Immature natural killer cell (primary cell): ENCODE results near the gene MAPKAP1. TPM values are rescaled to one million over a fixed set of nuclear protein-coding genes. Genes with fewer than 3 reads are reported as not detected.

Source experiments
- DNase-seq, 3 donors: peaks; one replicate each; pipeline ENCODE4 v3.0.0; 2022; ENCODE audit warnings: mixed read lengths in 1 of 3
- H3K27ac Mint-ChIP-seq, 6 donors: one replicate each; pipeline ENCODE4 v1.8.0; 2020; ENCODE audit warnings: mixed read lengths in 6 of 6, mild to moderate bottlenecking in 5 of 6, inconsistent platforms in 4 of 6, moderate library complexity in 3 of 6
- H3K27me3 Mint-ChIP-seq, 3 donors: one replicate each; pipeline ENCODE4 v1.8.0; 2020 to 2021; ENCODE audit warnings: low read depth in 3 of 3, mild to moderate bottlenecking in 3 of 3, mixed read lengths in 3 of 3, moderate library complexity in 3 of 3, inconsistent platforms in 1 of 3
- H3K36me3 Mint-ChIP-seq, 3 donors: one replicate each; pipeline ENCODE4 v1.8.0; 2020; ENCODE audit warnings: mixed read lengths in 3 of 3, inconsistent platforms in 2 of 3, mild to moderate bottlenecking in 2 of 3
- H3K4me1 Mint-ChIP-seq, 2 donors: one replicate each; pipeline ENCODE4 v1.8.0; 2020; ENCODE audit warnings: inconsistent platforms in 2 of 2, mild to moderate bottlenecking in 2 of 2, mixed read lengths in 2 of 2, moderate library complexity in 1 of 2
- H3K4me3 Mint-ChIP-seq, 5 donors: one replicate each; pipeline ENCODE4 v1.8.0; 2020; ENCODE audit warnings: mild to moderate bottlenecking in 5 of 5, mixed read lengths in 5 of 5, inconsistent platforms in 3 of 5, moderate library complexity in 3 of 5
- H3K9me3 Mint-ChIP-seq, 6 donors: one replicate each; pipeline ENCODE4 v1.8.0; 2020; ENCODE audit warnings: mild to moderate bottlenecking in 6 of 6, mixed read lengths in 6 of 6, inconsistent platforms in 4 of 6, moderate library complexity in 3 of 6
- polyA plus RNA-seq, 3 donors: library from polyadenylated mRNA; unstranded; fragments of 300-500 nt; fragmentation: Illumina TruSeq; gene quantifications; one replicate each; pipeline ENCODE4 v1.2.3, GENCODE V29; 2021

The MAPKAP1 gene
- polyA plus RNA-seq, 3 donors from 2014 or later: 56.9 to 75.1 (median 59.3) TPM

GRCh38 chr9:125496313-125496834, 210.6 kb downstream of the MAPKAP1 start:
- no peak for DNase-seq
- Mint-ChIP-seq H3K9me3 (no peaks in the 10 kb centered on the region), H3K4me1 (peaks cover 0 to 5% of the 10 kb centered on the region in 2 donors), H3K27ac (peak overlapping the region in 1 of 6 donors; percentile 18), H3K27me3 (peaks cover 0 to 8% (median 0%) of the 10 kb centered on the region in 3 donors), H3K36me3 (peaks cover 9 to 15% (median 10%) of the 10 kb centered on the region in 3 donors), H3K4me3 (no peak overlapping the region)

- Mint-ChIP-seq H3K9me3 (no peaks in the 10 kb centered on the region), H3K27me3 (peaks cover 0 to 8% (median 0%) of the 10 kb centered on the region in 3 donors), H3K27ac (no peak overlapping the region), H3K4me1 (peaks cover 0 to 5% of the 10 kb centered on the region in 2 donors), H3K4me3 (no peak overlapping the region), H3K36me3 (peaks cover 3 to 6% (median 5%) of the 10 kb centered on the region in 3 donors)
- no peak for DNase-seq
These were observed 211.6 kb downstream of the MAPKAP1 start for GRCh38 chr9:125495172-125496119.

- no peaks in the 10 kb centered on the region for H3K9me3 Mint-ChIP-seq
- DNase-seq: no peak
- peaks cover 0 to 5% of the 10 kb centered on the region in 2 donors for H3K4me1 Mint-ChIP-seq
- H3K36me3 Mint-ChIP-seq: peaks cover 3 to 4% (median 4%) of the 10 kb centered on the region in 3 donors
- H3K27ac Mint-ChIP-seq: peak overlapping the region in 1 of 6 donors; percentile 14
- peaks cover 0 to 8% (median 0%) of the 10 kb centered on the region in 3 donors for H3K27me3 Mint-ChIP-seq
- H3K4me3 Mint-ChIP-seq: no peak overlapping the region
These were observed 212.4 kb downstream of the MAPKAP1 start for GRCh38 chr9:125494653-125494915.

GRCh38 chr9:125493881-125494652, 212.9 kb downstream of the MAPKAP1 start:
- no peak overlapping the region for H3K4me3 Mint-ChIP-seq
- peaks cover 0 to 5% of the 10 kb centered on the region in 2 donors for H3K4me1 Mint-ChIP-seq
- DNase-seq: no peak
- H3K9me3 Mint-ChIP-seq: no peaks in the 10 kb centered on the region
- H3K36me3 Mint-ChIP-seq: peaks cover 3 to 4% (median 4%) of the 10 kb centered on the region in 3 donors
- peak overlapping the region in 1 of 6 donors; percentile 14 for H3K27ac Mint-ChIP-seq
- peaks cover 0 to 8% (median 0%) of the 10 kb centered on the region in 3 donors for H3K27me3 Mint-ChIP-seq

GRCh38 chr9:125493384-125493783, 213.6 kb downstream of the MAPKAP1 start:
- no peak for DNase-seq
- no peak overlapping the region for H3K4me3 Mint-ChIP-seq
- no peak overlapping the region for H3K27ac Mint-ChIP-seq
- H3K27me3 Mint-ChIP-seq: peaks cover 0 to 8% (median 0%) of the 10 kb centered on the region in 3 donors
- peaks cover 3 to 4% (median 4%) of the 10 kb centered on the region in 3 donors for H3K36me3 Mint-ChIP-seq
- H3K9me3 Mint-ChIP-seq: no peaks in the 10 kb centered on the region
- H3K4me1 Mint-ChIP-seq: peaks cover 0 to 5% of the 10 kb centered on the region in 2 donors

GRCh38 chr9:125492719-125493118, 214.3 kb downstream of the MAPKAP1 start:
- H3K36me3 Mint-ChIP-seq: peaks cover 0 to 4% (median 4%) of the 10 kb centered on the region in 3 donors
- H3K9me3 Mint-ChIP-seq: no peaks in the 10 kb centered on the region
- peaks cover 0 to 5% of the 10 kb centered on the region in 2 donors for H3K4me1 Mint-ChIP-seq
- H3K4me3 Mint-ChIP-seq: no peak overlapping the region
- DNase-seq: no peak
- no peak overlapping the region for H3K27ac Mint-ChIP-seq
- peaks cover 0 to 8% (median 0%) of the 10 kb centered on the region in 3 donors for H3K27me3 Mint-ChIP-seq

- no peak overlapping the region for H3K4me3 Mint-ChIP-seq
- peaks cover 0 to 2% (median 0%) of the 10 kb centered on the region in 3 donors for H3K27me3 Mint-ChIP-seq
- no peaks in the 10 kb centered on the region for H3K4me1 Mint-ChIP-seq
- H3K9me3 Mint-ChIP-seq: no peaks in the 10 kb centered on the region
- H3K27ac Mint-ChIP-seq: no peak overlapping the region
- DNase-seq: no peak
- no peaks in the 10 kb centered on the region for H3K36me3 Mint-ChIP-seq
These were observed 219.2 kb downstream of the MAPKAP1 start for GRCh38 chr9:125487842-125488241.

GRCh38 chr9:125486576-125486975, 220.4 kb downstream of the MAPKAP1 start:
- DNase-seq: no peak
- no peak overlapping the region for H3K27ac Mint-ChIP-seq
- no peaks in the 10 kb centered on the region for H3K9me3 Mint-ChIP-seq
- peaks cover 0 to 2% (median 0%) of the 10 kb centered on the region in 3 donors for H3K27me3 Mint-ChIP-seq
- H3K4me3 Mint-ChIP-seq: no peak overlapping the region
- H3K4me1 Mint-ChIP-seq: peaks cover 0 to 6% of the 10 kb centered on the region in 2 donors
- peaks cover 0 to 5% (median 4%) of the 10 kb centered on the region in 3 donors for H3K36me3 Mint-ChIP-seq

- DNase-seq: no peak
- H3K4me3 Mint-ChIP-seq: no peak overlapping the region
- no peaks in the 10 kb centered on the region for H3K9me3 Mint-ChIP-seq
- H3K36me3 Mint-ChIP-seq: peaks cover 0 to 5% (median 4%) of the 10 kb centered on the region in 3 donors
- H3K27ac Mint-ChIP-seq: no peak overlapping the region
- peaks cover 0 to 6% of the 10 kb centered on the region in 2 donors for H3K4me1 Mint-ChIP-seq
- peaks cover 0 to 2% (median 0%) of the 10 kb centered on the region in 3 donors for H3K27me3 Mint-ChIP-seq
These were observed 220.9 kb downstream of the MAPKAP1 start for GRCh38 chr9:125486152-125486508.

- peaks cover 0 to 6% of the 10 kb centered on the region in 2 donors for H3K4me1 Mint-ChIP-seq
- H3K27ac Mint-ChIP-seq: peak overlapping the region in 1 of 6 donors; percentile 23
- H3K27me3 Mint-ChIP-seq: peaks cover 0 to 2% (median 0%) of the 10 kb centered on the region in 3 donors
These were observed 221.4 kb downstream of the MAPKAP1 start for GRCh38 chr9:125485471-125486151.

GRCh38 chr9:125484350-125485282, 222.4 kb downstream of the MAPKAP1 start:
- no peak for DNase-seq
- Mint-ChIP-seq H3K4me1 (peaks cover 0 to 6% of the 10 kb centered on the region in 2 donors), H3K9me3 (no peaks in the 10 kb centered on the region), H3K27ac (no peak overlapping the region), H3K27me3 (peaks cover 0 to 2% (median 0%) of the 10 kb centered on the region in 3 donors), H3K36me3 (peaks cover 7 to 13% (median 12%) of the 10 kb centered on the region in 3 donors), H3K4me3 (no peak overlapping the region)

More at GRCh38 chr9:125485471-125486151, 221.4 kb downstream of the MAPKAP1 start:
- H3K36me3 Mint-ChIP-seq: peaks cover 0 to 5% (median 4%) of the 10 kb centered on the region in 3 donors
- DNase-seq: no peak
- H3K4me3 Mint-ChIP-seq: no peak overlapping the region
- no peaks in the 10 kb centered on the region for H3K9me3 Mint-ChIP-seq

- Mint-ChIP-seq H3K27me3 (peaks cover 0 to 2% (median 0%) of the 10 kb centered on the region in 3 donors), H3K4me3 (no peak overlapping the region), H3K9me3 (no peaks in the 10 kb centered on the region), H3K36me3 (peaks cover 9 to 13% (median 12%) of the 10 kb centered on the region in 3 donors), H3K4me1 (peaks cover 0 to 6% of the 10 kb centered on the region in 2 donors), H3K27ac (no peak overlapping the region)
- DNase-seq: no peak
These were observed 223.3 kb downstream of the MAPKAP1 start for GRCh38 chr9:125483697-125484096.
